Heart left ventricle (tissue), 13 donors: ENCODE measurements around the gene PRADC1.

ENCODE experiments used
- CTCF ChIP-seq, 12 donors: fragments of 200-600 bp; sonication (generic) in 4 of 12; IDR thresholded peaks; one replicate each; pipeline versions ENCODE4 v1.5.0 to v1.8.0; 2018 to 2022; ENCODE audit warnings: antibody characterized with exemption in 12 of 12, mild to moderate bottlenecking in 5 of 12
- POLR2A ChIP-seq, 2 donors: fragments of 450-650 bp; IDR thresholded peaks; one replicate each; pipeline ENCODE4 v1.6.1; 2017; ENCODE audit warnings: antibody characterized with exemption in 2 of 2, mild to moderate bottlenecking in 2 of 2, moderate library complexity in 2 of 2
- donor health status: ischemic (EF 13 %, LVEDD 7.1; RV severe dilation, severe dysfunction).
- donor health status: DM: no; HTN: yes; CAD: no.
- donor health status: DM: no; HTN: no; CAD: no.
- donor health status: ischemic (EF 25% LVEDD 6.9; RV normal size, moderate dysfunction).
- donor health status: ischemic (EF 25% LVEDD 5.7; RV mildly dilated, moderate dysfunction).
- donor health status: ischemic (EF 35%, LVEDD 5.7; RV mildly dilated, moderate dysfunction).
- donor health status: nonischemic (EF 11% LVEDD 7.7; RV severe dilation, severe dysfunction).
- donor health status: DM: yes; HTN: yes; CAD: no.
- donor health status: PGD.
- donor health status: ischemic (EF 29% LVEDD 5.4; RV normal size, mild dysfunction).
- donor health status: nonischemic (EF 23%, LVEDD 6.1; RV moderate dilation, normal function).

GRCh38 chr2:73228631-73229030, 4.4 kb downstream of the PRADC1 start:
- TF ChIP-seq CTCF (IDR thresholded peaks at IDR 0.05) (no peak), POLR2A (IDR thresholded peaks at IDR 0.05) (no peak)
